Fibroblast of mammary gland (primary cell): ENCODE measurements around the gene SUMF2.
"Not testable (repeated sequence)": the region's sequence is repeated elsewhere in the genome, so short reads cannot be mapped to it uniquely, and the experiment has no call there.

Experiments
- DNase-seq: peaks from one replicate; pipeline ENCODE4 v3.0.0-alpha.2; 2010; ENCODE audit warnings: low read depth
- H3K4me3 ChIP-seq: 2 replicates; pipeline ENCODE4 v1.5.1; 2011; ENCODE audit warnings: low read depth, mild to moderate bottlenecking, low read length, moderate library complexity; ENCODE audit not compliant: control insufficient read depth
- CTCF ChIP-seq: conservative IDR thresholded peaks from 2 replicates; pipeline ENCODE4 v1.5.1; 2011; ENCODE audit warnings: low read depth, low read length, inconsistent platforms; ENCODE audit not compliant: control insufficient read depth, insufficient read depth

Gene SUMF2

GRCh38 chr7:56063882-56064625 lies at the start of gene SUMF2:
Gene SUMF2, plus strand, starts transcription at chr7:56064286. Its CDS starts 26 bp downstream, at chr7:56064312.
- H3K4me3 ChIP-seq, result peak within 1 kb of the TSS; percentile 90
- TF ChIP-seq CTCF, result no peak
- DNase-seq, result peak; percentile 86

DNA sequence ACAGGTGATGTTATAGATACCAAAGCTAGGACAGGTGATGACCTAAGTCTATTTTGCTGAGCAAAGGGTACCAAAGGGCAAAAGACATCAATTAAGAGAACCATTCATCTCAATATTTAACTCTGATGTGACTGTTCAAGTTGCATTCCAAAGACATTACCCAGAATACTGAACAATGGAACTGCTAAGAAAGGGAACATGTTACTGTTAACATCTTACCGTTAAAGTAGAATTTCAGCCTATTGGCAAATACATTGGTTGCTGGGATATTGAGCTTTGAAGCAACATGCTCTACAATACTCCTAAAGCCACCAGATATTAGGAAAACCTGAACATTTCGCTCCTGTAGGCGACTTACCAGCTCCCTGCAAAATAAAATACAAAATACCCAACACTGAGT lies 47.1 kb upstream of the SUMF2 start:
- not testable (repeated sequence) for H3K4me3 ChIP-seq, DNase-seq

GRCh38 chr7:56019501-56019900 lies 44.6 kb upstream of the SUMF2 start:
- no peak for DNase-seq
- TF ChIP-seq CTCF, result no peak
- no peak overlapping the region for H3K4me3 ChIP-seq

DNA sequence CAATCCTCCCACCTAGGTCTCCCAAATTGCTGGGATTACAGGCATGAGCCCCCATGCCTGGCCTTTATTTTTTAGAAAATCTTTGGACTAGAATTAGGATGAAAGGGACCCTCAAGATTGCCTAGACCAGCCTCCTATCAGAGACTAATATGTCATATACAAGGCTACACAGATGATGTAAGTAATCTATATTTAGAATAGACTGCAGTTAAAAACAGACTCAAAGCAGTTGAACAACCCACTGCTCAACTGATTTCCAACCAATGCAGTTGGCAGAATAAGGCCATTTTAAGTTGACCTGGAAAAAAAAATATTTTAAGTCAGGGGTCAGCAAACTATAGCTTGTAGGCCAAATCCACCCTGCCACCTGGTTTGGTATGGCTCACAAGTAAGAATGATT lies 40.6 kb upstream of the SUMF2 start:
- DNase-seq, result no peak
- H3K4me3 ChIP-seq, result no peak overlapping the region
- no peak for TF ChIP-seq CTCF

- no peak for DNase-seq
- no peak for TF ChIP-seq CTCF
- H3K4me3 ChIP-seq, result no peak overlapping the region
These were observed 37.5 kb upstream of the SUMF2 start for GRCh38 chr7:56026538-56026937.

DNA sequence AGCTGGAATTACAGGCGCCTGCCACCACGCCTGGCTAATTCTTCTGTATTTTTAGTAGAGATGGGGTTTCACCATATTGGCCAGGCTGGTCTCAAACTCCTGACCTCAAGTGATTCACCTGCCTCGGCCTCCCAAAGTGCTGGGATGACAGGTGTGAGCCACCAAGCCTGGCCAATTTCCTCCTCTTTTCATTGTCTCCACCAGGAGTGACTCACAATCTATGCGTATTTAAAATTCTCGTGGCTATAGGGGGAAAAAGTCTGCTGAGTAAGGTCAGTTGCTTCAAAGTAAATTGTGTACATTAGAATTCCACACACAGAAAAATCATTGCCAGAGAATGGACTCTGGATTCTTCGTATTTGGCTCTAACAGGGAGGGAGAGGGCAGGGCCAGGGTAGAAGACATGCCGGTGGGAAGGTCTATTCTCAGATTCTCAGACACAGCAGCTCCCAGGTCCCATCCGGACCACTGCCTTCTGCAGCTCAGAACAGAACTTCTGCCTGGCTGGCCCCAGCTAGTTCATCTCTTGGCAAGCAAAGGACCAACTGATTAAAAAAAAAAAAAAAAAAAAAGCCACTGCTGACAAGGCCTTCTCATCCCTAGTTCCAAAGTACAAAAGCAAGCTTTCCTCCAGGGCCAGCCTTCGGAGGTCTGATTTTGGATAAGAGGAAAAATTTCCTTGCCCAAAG lies 35.0 kb upstream of the SUMF2 start:
- no peak for TF ChIP-seq CTCF
- H3K4me3 ChIP-seq, result no peak overlapping the region
- DNase-seq, result no peak

GRCh38 chr7:56030340-56030739 lies 33.7 kb upstream of the SUMF2 start:
- no peak overlapping the region for H3K4me3 ChIP-seq
- no peak for DNase-seq
- TF ChIP-seq CTCF, result no peak

GRCh38 chr7:56031556-56031955 lies 32.5 kb upstream of the SUMF2 start:
- not testable (repeated sequence) for H3K4me3 ChIP-seq, DNase-seq

DNA sequence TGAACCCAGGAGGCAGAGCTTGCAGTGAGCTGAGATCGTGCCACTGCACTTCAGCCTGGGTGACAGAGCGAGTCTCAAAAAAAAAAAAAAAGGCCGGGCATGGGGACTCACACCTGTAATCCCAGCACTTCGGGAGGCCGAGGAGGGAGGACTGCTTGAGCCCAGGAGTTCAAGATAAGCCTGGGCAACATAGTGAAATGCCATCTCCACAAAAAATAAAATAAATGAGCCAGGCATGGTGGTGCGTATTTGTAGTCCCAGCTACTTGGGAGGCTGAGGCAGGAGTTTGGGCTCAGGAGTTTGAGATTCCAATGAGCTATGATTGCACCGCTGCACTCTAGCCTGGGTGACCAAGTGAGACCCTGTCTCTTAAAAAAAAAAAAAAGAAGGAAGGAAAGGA lies 31.5 kb upstream of the SUMF2 start:
- not testable (repeated sequence) for DNase-seq, H3K4me3 ChIP-seq
